Ramos (cell line): Measurements from ENCODE around the gene BCL2L1.
"Not testable (repeated sequence)": the region's sequence is repeated elsewhere in the genome, so short reads cannot be mapped to it uniquely, and the experiment has no call there.

Source experiments
- in situ Hi-C: fragments of 300-500 bp; cut with MboI; formaldehyde crosslinking; loops from one replicate; pipeline ENCODE4 v1.14.3; 2022; ENCODE audit warnings: low sequenced_read_pairs; ENCODE audit not compliant: unreplicated experiment

BCL2L1 gene

DNA sequence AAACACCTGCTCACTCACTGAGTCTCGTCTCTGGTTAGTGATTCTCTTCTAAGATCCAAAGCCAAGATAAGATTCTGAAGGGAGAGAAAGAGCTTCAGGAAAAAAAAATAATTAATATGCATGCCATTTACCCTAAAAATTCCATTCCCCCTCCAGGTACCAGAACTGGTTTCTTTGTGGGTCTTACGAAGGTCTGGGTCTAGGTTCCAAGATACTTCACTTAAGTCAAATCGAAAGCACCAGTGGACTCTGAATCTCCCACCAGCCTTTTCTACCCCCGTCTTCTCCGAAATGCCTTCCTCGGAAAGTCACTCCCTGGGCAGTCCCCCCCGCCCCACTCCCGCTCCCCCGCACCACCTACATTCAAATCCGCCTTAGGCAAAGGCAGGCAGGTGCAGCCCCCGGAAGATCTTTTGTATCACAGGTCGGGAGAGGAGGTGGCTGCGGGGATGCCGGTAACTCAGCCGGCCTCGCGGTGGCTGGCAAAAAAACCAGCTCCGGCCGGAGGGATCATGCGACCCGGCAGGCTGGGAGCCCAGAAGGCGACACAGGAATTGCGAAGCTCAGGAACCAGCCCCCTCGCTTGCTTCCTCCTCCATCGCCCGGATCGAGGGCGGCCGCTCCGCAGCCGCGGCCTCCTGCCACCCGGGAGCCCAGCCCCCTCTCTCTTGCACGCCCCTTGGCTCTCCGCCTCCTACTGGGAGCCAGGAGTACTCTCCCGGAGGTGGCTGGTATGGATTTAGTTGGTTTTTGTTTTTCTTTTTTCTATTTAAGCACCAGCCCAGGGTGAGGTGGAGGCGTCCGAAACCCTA is at the start of gene BCL2L1:
Gene BCL2L1 (minus strand): TSS at position 612 of the 812 bp plus-strand sequence. CDS start 650 bp downstream, outside the sequence.
- in situ Hi-C loops: loop anchor here (10.0 kb wide), 2 partner anchors 58 to 88 kb away; partner anchors contain the start of gene COX4I2

DNA sequence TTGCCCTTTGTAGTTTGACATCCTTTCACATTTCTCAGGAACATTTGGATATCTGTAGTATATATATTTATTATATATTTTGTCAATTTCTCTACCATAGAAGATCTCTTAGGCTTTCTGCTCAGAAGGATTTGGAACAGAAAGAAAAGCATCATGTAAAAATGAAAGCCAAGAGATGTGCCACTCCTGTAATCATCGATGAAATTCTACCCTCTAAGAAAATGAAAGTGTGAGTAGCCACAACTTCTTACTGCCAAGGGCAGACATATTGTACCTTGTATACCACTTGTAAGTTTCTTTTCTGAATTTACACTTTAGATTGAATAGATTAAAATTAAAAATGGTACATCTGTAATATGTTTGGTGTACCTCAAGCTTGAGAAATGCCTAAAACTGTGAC is 47.6 kb upstream of the BCL2L1 start:
- in situ Hi-C loops: no loop called here

DNA sequence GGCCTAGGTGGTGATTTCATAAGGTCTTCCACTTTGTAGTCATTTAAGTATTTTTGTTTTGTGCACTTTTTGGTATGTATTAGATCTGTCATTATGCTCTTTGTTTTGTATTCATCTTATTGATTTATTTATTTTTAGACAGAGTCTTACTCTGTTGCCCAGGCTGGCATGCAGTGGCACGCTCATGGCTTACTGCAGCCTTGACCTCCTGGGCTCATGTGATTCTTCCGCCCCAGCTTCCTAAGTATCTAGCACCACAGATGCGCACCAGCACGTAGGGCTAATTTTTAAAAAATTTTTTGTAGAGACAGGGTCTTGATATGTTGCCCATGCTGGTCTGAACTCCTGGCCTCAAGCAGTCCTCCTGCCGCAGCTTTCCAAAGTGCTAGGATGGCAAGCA is 47.0 kb upstream of the BCL2L1 start:
- in situ Hi-C loops: no loop called here

DNA sequence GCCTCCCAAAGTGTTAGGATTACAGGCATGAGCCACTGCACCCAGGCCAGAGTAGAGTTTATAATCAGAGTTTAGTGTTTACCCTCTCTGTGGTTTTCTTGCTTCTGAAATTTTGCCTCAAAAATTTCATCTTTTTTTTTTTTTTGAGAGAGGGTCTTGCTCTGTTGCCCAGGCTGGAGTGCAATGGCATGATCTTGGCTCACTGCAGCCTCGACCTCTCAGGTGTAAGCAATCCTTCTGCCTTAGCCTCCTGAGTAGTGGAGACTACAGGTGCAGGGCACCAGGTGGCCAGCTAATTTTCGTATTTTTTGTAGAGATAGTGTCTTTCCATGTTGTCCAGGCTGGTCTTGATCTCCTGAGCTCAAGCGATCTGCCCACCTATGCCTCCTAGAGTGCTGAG is 45.1 kb upstream of the BCL2L1 start:
- in situ Hi-C loops: no loop called here

DNA sequence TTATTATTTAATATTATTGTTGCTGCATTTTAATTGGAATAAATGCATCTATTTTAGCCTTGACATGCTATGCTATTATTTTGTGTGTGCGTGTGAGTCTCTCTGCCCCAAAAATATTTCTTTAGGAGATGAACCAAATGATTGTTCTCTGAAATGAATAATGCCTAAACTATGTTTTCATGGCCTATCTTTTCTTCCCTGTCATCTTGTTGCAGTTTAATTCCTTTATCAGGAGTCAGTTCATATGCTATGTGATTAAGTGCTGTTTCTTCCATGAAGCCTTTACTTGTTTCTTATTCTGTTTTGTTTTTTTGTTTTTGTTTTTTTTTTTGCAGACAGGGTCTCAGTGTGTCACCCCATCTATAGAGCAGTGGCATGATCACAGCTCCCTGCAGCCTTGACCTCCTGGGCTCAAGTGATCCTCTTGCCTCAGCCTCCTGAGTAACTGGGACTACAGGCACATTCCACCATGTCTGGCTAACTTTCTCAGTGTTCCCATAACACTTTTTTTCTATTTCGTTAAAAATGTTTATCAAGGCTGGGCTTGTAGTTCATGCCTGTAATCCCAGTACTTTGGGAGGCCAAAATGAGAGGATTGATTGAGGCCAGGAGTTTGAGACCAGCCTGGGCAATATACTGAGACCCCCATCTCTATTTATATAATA is 42.1 kb upstream of the BCL2L1 start:
- in situ Hi-C loops: no loop called here

DNA sequence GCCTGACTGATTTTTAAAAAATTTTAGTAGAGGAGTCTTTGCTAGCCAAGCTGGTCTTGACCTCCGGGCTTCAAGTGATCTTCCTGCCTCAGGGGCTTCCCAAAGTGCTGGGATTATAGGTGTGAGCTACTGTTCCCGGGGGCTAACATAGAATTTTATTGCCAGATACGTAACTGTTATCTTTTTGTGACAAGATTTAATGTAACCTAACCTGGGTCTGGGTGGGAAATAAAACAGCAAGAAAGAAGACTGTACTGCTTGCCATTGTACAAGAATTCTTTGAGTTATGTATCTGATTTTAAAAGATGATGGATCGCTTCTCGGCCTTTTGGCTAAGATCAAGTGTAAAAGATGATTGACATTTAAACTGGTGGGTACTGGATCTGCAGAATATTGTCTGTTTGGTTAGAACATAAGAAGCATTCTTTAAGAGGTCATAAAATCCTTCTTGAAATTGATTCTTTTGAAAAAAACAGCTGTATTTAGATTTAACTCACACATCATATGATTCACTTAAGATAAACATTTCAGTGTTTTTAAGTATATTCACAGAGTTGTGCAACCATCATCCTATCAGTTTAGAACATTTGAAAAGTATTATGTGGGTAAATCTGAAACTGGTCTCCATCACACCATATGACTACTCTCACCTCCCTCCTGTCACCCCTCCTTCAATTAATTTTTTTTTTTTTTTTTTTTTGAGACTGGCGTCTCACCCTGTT is 38.0 kb upstream of the BCL2L1 start:
- in situ Hi-C loops: no loop called here

DNA sequence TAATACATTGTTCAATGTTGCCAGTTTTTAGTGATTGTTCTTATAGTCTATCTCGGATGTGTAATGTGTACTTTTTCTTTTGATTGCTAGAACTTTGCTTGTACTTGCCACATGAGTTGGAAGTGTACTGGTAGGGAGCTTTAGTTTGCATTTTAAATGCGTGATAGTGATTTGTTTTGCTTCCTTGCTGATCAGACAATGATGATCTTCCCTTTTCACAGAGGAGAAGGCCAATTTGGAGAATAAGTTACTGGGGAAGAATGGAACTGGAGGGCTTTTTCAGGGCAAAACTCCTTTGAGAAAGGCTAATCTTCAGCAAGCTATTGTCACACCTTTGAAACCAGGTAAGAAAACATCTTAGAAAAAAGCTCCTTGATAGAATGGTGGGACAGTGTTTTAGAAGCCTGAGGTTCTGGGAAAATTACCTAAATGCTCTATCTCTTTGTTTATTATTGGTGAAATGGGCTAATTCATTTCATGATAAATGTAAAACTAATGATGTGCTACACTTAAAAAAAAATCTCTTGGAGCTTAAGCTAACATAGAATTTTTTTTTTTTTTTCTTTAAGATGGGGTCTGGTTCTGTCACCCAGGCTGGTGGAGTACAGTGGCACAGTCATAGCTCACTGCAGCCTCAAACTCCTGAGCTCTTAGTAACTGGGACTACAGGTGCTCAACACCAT is 37.3 kb upstream of the BCL2L1 start:
- in situ Hi-C loops: no loop called here

DNA sequence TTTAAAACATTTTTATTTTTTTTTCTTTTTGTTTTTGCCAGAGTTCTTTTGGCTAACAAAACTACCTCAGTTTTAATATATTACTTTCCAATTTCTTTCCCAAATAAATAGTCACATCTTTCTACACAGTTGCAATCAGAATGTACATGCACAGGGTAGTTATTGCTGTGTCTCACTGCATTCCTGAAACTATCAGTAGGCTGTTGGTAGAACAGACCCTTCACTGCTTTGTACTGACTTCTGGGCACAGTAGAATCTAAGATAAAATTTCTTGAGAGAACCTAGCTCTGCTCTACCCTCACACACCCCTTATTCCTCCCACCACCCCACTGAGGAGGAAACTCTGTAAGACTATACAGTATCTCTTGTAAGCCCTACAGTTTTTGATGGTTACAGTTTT is 36.3 kb upstream of the BCL2L1 start:
- in situ Hi-C loops: no loop called here

DNA sequence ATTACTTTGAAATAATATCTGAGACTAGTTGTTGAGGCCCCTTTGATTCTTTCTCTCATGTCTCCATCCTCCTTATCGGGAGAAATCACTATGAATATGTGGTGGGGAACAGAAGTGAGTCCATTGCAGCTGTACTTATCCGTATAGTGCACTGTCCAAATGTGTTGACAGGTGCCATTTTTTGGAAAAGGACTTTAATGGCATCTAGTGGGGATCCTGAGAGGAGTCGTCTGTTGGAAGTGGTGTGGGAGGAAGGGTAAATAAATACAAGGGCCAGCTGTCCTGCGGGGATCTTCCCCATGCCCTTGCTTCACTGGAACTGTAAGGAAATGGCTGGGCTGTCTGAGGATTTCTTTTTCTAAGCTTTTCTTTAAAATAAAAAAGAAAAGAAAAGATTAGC is 35.9 kb upstream of the BCL2L1 start:
- in situ Hi-C loops: no loop called here

DNA sequence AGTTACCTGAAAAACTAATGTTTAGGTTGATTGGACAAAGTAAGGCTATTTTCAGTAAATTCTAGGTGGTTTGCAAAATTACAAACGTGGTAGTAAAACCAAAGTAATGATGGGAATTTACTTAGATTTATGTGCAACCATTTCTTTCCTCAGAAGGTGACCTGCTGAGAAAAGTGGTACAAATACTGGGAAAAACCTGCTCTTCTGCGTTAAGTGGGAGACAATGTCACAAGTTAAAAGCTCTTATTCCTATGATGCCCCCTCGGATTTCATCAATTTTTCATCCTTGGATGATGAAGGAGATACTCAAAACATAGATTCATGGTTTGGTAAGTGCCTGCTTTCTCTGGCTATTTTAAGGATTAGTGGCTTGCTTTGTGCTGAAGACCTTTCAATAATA is 34.6 kb upstream of the BCL2L1 start:
- in situ Hi-C loops: no loop called here

DNA sequence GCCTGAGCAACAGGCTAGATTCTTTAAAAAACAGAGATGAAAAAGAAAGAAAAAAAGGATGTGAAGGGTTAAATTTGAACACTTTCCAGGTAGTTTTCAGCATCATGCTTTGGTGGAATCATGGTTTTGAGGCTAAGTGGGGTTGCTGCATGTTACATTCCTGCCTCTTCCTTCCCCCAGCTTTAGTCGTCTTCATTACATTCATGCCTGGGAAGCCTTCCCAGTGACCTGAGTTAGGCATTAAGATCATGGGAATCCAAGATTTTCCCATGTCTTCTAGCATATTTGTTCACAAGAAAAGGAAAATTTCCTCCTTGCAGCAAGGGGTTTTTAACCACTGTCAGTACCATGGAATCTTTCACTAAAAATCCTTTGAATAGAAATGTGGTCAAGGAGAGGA is 28.5 kb upstream of the BCL2L1 start:
- in situ Hi-C loops: no loop called here

DNA sequence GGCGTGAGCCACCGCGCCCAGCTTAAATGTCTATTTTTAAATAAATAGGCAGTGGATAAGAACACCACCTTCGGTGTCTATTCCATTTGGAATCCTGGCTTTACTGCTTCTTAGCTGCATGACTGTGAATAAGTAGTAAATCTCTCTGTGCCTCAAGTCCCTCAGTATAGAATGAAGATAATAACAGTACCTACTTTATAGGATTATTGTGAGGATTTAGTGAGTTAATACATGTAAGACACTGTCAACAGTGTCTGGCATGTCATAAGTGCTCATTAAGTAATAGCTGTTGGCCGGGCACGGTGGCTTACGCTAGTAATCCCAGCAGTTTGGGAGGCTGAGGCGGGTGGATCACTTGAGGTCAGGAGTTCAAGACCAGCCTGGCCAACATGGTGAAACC is 26.6 kb upstream of the BCL2L1 start:
- in situ Hi-C loops: no loop called here

DNA sequence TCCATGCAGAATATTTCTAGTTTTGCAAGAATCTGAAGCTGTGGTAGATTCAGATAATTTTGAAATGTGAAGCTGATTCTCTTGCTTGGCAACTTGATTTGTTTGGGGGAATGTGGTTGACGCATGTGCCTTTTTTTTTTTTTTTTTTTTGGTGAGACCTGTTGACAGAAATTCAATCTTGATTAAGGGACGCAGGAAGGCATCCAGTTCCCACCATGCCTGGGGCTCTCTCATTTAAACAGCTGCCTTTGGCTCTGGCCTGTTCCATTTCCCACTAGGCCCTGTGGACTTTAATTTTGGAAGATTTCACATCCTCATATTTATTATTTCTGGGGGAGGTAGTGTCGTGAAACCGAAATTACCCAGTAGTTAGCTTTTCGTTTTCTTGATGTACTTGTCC is 25.0 kb upstream of the BCL2L1 start:
- in situ Hi-C loops: no loop called here

DNA sequence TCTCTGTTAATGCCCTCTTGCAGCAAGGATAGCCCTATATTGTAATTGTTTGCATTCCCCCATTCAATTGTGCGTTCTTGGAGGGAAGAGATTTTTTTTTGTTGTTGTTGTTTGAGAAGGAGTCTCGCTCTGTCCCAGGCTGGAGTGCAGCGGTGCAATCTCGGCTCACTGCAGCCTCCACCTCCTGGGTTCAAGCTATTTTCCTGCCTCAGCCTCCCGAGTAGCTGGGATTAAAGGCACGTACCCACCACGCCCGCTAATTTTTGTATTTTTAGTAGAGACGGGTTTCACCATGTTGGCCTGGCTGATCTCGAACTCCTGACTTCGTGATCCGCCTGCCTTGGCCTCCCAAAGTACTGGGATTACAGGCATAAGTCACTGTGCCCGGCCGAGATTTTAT is 24.4 kb upstream of the BCL2L1 start:
- in situ Hi-C loops: not testable (repeated sequence)

DNA sequence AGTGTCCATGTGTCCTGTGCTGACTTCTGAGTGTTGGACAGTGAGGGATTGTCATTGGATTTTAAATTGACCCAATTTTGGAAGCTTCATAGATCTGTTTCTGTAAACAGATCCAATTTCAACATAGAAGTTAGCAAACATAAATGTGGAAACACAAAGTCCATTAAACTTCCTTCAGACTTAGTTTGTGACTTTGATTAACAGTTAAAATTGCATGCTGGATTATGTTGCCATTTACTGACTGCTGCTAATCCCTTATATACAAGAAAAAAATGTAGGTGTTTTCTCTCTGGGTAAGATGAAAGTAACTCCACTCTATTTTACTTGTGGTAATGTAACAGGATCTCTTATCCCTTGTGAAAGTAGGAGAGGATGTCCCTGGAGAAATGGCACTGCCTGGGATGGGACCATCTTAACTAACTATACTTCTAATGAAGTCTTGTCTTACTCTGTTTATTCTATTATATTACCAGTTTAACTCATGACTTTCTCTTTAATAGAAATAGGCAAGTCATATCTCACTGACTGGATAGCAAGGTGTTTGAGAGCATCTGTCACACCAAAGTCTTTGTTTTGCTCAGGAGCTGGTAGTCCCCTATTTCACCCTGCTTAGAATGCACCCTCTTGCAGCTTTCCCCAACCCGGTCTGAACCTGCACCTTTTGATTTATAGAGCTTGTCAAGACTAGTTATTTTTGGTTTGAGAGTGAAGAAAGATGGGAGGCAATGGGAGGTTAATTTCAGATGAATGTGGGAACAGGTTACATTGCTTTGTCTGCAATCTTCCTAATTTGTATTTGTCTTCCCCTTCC is 23.6 kb upstream of the BCL2L1 start:
- in situ Hi-C loops: no loop called here

DNA sequence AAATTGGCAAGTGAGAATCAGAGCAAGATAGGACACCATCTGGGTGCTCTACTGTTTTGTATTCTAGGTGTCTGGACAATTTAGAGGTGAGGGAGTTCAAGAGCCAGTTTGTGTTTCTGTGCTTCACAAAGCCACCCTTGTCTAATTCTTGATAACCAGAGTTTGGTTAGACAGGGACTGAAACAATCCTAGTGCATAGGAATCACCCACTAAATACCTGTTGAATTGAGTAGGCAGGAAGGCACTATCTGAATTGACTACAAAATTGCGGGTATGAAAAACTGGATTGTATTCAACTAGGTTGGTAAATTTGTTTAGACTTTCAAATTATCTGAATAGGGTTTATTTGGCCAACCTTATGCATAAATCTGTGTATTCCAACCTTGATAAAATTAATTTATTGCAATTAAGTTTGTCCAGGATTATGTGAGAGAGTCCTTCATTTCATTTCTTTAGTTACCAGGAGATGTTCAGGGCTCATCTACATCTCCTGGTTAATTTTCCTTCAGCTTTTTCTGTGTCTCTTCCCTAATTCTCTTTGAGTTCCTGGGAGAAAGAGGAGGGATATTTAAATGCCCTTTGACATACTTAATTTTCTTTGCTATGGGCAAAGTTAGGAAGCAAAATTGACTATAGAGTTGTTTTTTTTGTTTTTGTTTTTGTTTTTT is 18.1 kb upstream of the BCL2L1 start:
- in situ Hi-C loops: no loop called here

DNA sequence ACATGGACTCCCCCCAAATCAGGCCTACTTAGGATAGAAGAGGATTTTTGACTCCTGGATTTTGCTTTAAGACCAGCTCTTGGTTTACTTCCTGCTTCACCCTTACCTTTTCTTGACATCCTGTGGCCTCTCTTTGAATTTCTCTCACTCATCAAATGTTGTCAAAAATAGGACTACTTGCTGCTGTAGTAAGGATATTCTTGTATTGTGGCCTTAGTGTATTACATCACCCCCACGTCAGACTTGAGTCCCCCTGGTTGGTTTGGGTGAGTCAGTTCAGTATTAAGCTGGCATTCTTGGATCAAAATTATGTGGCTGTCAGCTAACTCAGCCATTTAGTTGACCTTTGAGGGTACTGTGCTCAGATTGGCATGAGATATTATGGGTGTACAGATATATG is 17.5 kb upstream of the BCL2L1 start:
- in situ Hi-C loops: no loop called here

DNA sequence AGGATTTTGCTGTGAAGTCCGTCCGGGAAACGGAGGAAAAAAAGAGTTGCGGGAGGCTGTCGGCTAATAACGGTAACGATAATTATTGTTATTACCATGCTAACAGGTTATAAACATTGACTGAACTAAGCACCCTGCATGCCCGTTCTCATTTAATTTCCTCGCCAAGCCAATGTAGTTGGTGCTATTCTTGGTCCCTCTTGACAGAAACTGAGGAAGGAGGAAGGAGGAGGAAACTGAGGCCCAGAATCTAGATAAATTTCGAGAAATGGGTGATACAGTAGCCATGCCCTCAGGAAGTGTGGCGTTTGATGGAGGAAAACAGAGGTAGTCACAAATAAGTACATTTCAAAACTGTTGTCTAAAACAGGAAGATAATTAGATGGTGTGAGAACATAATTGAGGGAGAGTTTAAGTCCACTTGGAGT is 16.9 kb upstream of the BCL2L1 start:
- in situ Hi-C loops: no loop called here
